22Rv1 (cell line): ENCODE results near the gene DAPL1.

Experiments
- CTCF ChIP-seq: fragments of 450-650 bp; IDR thresholded peaks from 2 replicates; pipeline ENCODE4 v1.5.1; 2017; ENCODE audit warnings: mild to moderate bottlenecking
- ZFX ChIP-seq: fragments of 450-650 bp; IDR thresholded peaks from 2 replicates; pipeline ENCODE4 v1.6.1; 2017; ENCODE audit warnings: antibody characterized with exemption, borderline replicate concordance

GRCh38 chr2:158786897-158787296 is 8.2 kb upstream of the DAPL1 start:
- no peak for TF ChIP-seq CTCF
- TF ChIP-seq ZFX: no peak
